WTC11 (cell line): Measurements from ENCODE around the gene AKIRIN2.

Experiments
- CREB1 ChIP-seq: sonication (generic); formaldehyde crosslinking; IDR thresholded peaks from 2 replicates; pipeline ENCODE4 v1.8.0; 2023; ENCODE audit warnings: mild to moderate bottlenecking, missing genetic modification reagents
- CTCF ChIP-seq: fragments of 200-600 bp; IDR thresholded peaks from 2 replicates; pipeline ENCODE4 v1.8.0; 2022; ENCODE audit warnings: antibody characterized with exemption
- ESRRA ChIP-seq: sonication (generic); formaldehyde crosslinking; IDR thresholded peaks from 2 replicates; pipeline ENCODE4 v1.8.1; 2022; ENCODE audit warnings: mild to moderate bottlenecking, missing genetic modification reagents, borderline replicate concordance
- ETV6 ChIP-seq: sonication (generic); formaldehyde crosslinking; IDR thresholded peaks from 2 replicates; pipeline ENCODE4 v1.8.1; 2022; ENCODE audit warnings: mild to moderate bottlenecking, missing genetic modification reagents
- GRHL2 ChIP-seq: fragments of 250-450 bp; sonication (Bioruptor Pico); IDR thresholded peaks from 2 replicates; pipeline ENCODE4 v1.8.0; 2022; ENCODE audit warnings: mild to moderate bottlenecking, moderate library complexity; ENCODE audit not compliant: insufficient replicate concordance, severe bottlenecking
- IRF1 ChIP-seq: sonication (generic); formaldehyde crosslinking; IDR thresholded peaks from 2 replicates; pipeline ENCODE4 v1.8.0; 2023; ENCODE audit warnings: missing genetic modification reagents
- MLX ChIP-seq: sonication (generic); formaldehyde crosslinking; IDR thresholded peaks from 2 replicates; pipeline ENCODE4 v1.8.1; 2023; ENCODE audit warnings: mild to moderate bottlenecking, missing genetic modification reagents, moderate library complexity
- NFYB ChIP-seq: sonication (generic); formaldehyde crosslinking; conservative IDR thresholded peaks from 2 replicates; pipeline ENCODE4 v1.8.0; 2022; ENCODE audit warnings: low read depth, missing genetic modification reagents
- NR3C1 ChIP-seq: sonication (generic); formaldehyde crosslinking; conservative IDR thresholded peaks from 2 replicates; pipeline ENCODE4 v1.8.1; 2023; ENCODE audit warnings: low read depth, mild to moderate bottlenecking, missing genetic modification reagents
- SMAD3 ChIP-seq: sonication (generic); formaldehyde crosslinking; IDR thresholded peaks from 2 replicates; pipeline ENCODE4 v1.8.0; 2022; ENCODE audit warnings: missing genetic modification reagents, mild to moderate bottlenecking, borderline replicate concordance
- SP1 ChIP-seq: sonication (generic); formaldehyde crosslinking; conservative IDR thresholded peaks from 2 replicates; pipeline ENCODE4 v1.8.1; 2022; ENCODE audit warnings: missing genetic modification reagents
- ZBTB21 ChIP-seq: sonication (generic); formaldehyde crosslinking; IDR thresholded peaks from 2 replicates; pipeline ENCODE4 v1.8.1; 2023; ENCODE audit warnings: mild to moderate bottlenecking, missing genetic modification reagents, borderline replicate concordance
- ZNF317 ChIP-seq: sonication (generic); formaldehyde crosslinking; IDR thresholded peaks from 2 replicates; pipeline ENCODE4 v1.8.1; 2023; ENCODE audit warnings: low read depth, mild to moderate bottlenecking, moderate library complexity, missing genetic modification reagents, borderline replicate concordance

GRCh38 chr6:87637106-87637505 is 64.9 kb downstream of the AKIRIN2 start:
- TF ChIP-seq CTCF (no peak), NR3C1 (CRISPR knock-in tag) (no peak), SP1 (CRISPR knock-in tag) (no peak), NFYB (CRISPR knock-in tag) (no peak), ZNF317 (CRISPR knock-in tag) (no peak), ETV6 (CRISPR knock-in tag) (no peak), SMAD3 (CRISPR knock-in tag) (no peak), GRHL2 (CRISPR knock-in tag) (no peak), MLX (CRISPR knock-in tag) (no peak), ESRRA (CRISPR knock-in tag) (no peak), CREB1 (CRISPR knock-in tag) (no peak), IRF1 (CRISPR knock-in tag) (no peak), ZBTB21 (CRISPR knock-in tag) (no peak)
